WTC11 (cell line): ENCODE results near the gene GDPD4. TPM values are rescaled to one million over a fixed set of nuclear protein-coding genes. Genes with fewer than 3 reads are reported as not detected.

Source experiments
- ATAC-seq: fragments of 200-7000 bp; cut with Tn5 transposase; 2 replicates; pipeline ENCODE4 v1.10.0; 2021; ENCODE audit warnings: mild to moderate bottlenecking, moderate library complexity
- CTCF ChIA-PET: fragments of 300-600 bp; sonication (Branson Sonifier 250); formaldehyde crosslinking; loops from one replicate; lab custom pipeline; 2021; ENCODE audit warnings: antibody characterized with exemption; lab: Charles Lee
- POLR2A ChIA-PET: fragments of 350-600 bp; sonication (Branson Sonifier 250); formaldehyde crosslinking; loops from one replicate; lab custom pipeline; 2021; ENCODE audit warnings: antibody characterized with exemption; lab: Charles Lee
- DNase-seq: peaks from one replicate; pipeline ENCODE4 v3.0.0; 2021; ENCODE audit warnings: low spot score
- H3K27ac Mint-ChIP-seq: 2 replicates; pipeline ENCODE4 v1.8.0; 2021; ENCODE audit warnings: mixed read lengths
- H3K27me3 Mint-ChIP-seq: 2 replicates; pipeline ENCODE4 v1.8.0; 2021; ENCODE audit warnings: low read depth, mild to moderate bottlenecking, moderate library complexity, mixed read lengths
- H3K36me3 Mint-ChIP-seq: 2 replicates; pipeline ENCODE4 v1.8.0; 2021; ENCODE audit warnings: mixed read lengths
- H3K4me1 Mint-ChIP-seq: 2 replicates; pipeline ENCODE4 v1.8.0; 2022; ENCODE audit warnings: mixed read lengths
- H3K4me3 Mint-ChIP-seq: 2 replicates; pipeline ENCODE4 v1.8.0; 2021; ENCODE audit warnings: mild to moderate bottlenecking, moderate library complexity, mixed read lengths
- H3K9me3 Mint-ChIP-seq: 2 replicates; pipeline ENCODE4 v1.8.0; 2021; ENCODE audit warnings: mixed read lengths
- AR ChIP-seq: fragments of 250-450 bp; sonication (Bioruptor Pico); IDR thresholded peaks from 2 replicates; pipeline ENCODE4 v1.9.0; 2021; ENCODE audit warnings: mild to moderate bottlenecking
- CDX4 ChIP-seq: fragments of 250-450 bp; sonication (Bioruptor Pico); IDR thresholded peaks from 2 replicates; pipeline ENCODE4 v1.9.0; 2021; ENCODE audit warnings: moderate library complexity, mild to moderate bottlenecking, inconsistent platforms, borderline replicate concordance
- CREM ChIP-seq: sonication (generic); formaldehyde crosslinking; IDR thresholded peaks from 2 replicates; pipeline ENCODE4 v1.8.1; 2022; ENCODE audit warnings: mild to moderate bottlenecking, missing genetic modification reagents, moderate library complexity
- E2F4 ChIP-seq: sonication (generic); formaldehyde crosslinking; IDR thresholded peaks from 2 replicates; pipeline ENCODE4 v1.8.1; 2022; ENCODE audit warnings: low read depth, mild to moderate bottlenecking, moderate library complexity, missing genetic modification reagents, borderline replicate concordance
- FOXJ3 ChIP-seq: sonication (generic); formaldehyde crosslinking; IDR thresholded peaks from 2 replicates; pipeline ENCODE4 v1.9.0; 2021; ENCODE audit warnings: missing genetic modification reagents, mild to moderate bottlenecking, borderline replicate concordance
- FOXP1 ChIP-seq: sonication (generic); formaldehyde crosslinking; IDR thresholded peaks from 2 replicates; pipeline ENCODE4 v1.8.0; 2022; ENCODE audit warnings: missing genetic modification reagents, mild to moderate bottlenecking, moderate library complexity, borderline replicate concordance
- GTF2I ChIP-seq: fragments of 250-450 bp; sonication (Bioruptor Pico); conservative IDR thresholded peaks from 2 replicates; pipeline ENCODE4 v1.4.0; 2021; ENCODE audit warnings: mild to moderate bottlenecking
- JAZF1 ChIP-seq: fragments of 250-450 bp; sonication (Bioruptor Pico); IDR thresholded peaks from 2 replicates; pipeline ENCODE4 v1.9.0; 2021; ENCODE audit warnings: moderate library complexity, mild to moderate bottlenecking, inconsistent platforms
- JUN ChIP-seq: sonication (generic); formaldehyde crosslinking; IDR thresholded peaks from 2 replicates; pipeline ENCODE4 v1.8.0; 2023; ENCODE audit warnings: mild to moderate bottlenecking, missing genetic modification reagents
- MYBL2 ChIP-seq: sonication (generic); formaldehyde crosslinking; IDR thresholded peaks from 2 replicates; pipeline ENCODE4 v1.8.1; 2023; ENCODE audit warnings: mild to moderate bottlenecking, moderate library complexity, missing genetic modification reagents
- NFYB ChIP-seq: sonication (generic); formaldehyde crosslinking; conservative IDR thresholded peaks from 2 replicates; pipeline ENCODE4 v1.8.0; 2022; ENCODE audit warnings: low read depth, missing genetic modification reagents
- NR3C1 ChIP-seq: sonication (generic); formaldehyde crosslinking; conservative IDR thresholded peaks from 2 replicates; pipeline ENCODE4 v1.8.1; 2023; ENCODE audit warnings: low read depth, mild to moderate bottlenecking, missing genetic modification reagents
- ZBTB43 ChIP-seq: sonication (generic); formaldehyde crosslinking; IDR thresholded peaks from 2 replicates; pipeline ENCODE4 v1.8.1; 2023; ENCODE audit warnings: mild to moderate bottlenecking, missing genetic modification reagents
- ZNF138 ChIP-seq: sonication (generic); formaldehyde crosslinking; conservative IDR thresholded peaks from 2 replicates; pipeline ENCODE4 v1.8.1; 2022; ENCODE audit warnings: mild to moderate bottlenecking, moderate library complexity, missing genetic modification reagents
- ZNF219 ChIP-seq: sonication (generic); formaldehyde crosslinking; IDR thresholded peaks from 2 replicates; pipeline ENCODE4 v1.8.0; 2023; ENCODE audit warnings: missing genetic modification reagents, mild to moderate bottlenecking, borderline replicate concordance
- ZNF281 ChIP-seq: sonication (generic); formaldehyde crosslinking; IDR thresholded peaks from 2 replicates; pipeline ENCODE4 v1.8.0; 2023; ENCODE audit warnings: mild to moderate bottlenecking, missing genetic modification reagents
- ZNF396 ChIP-seq: fragments of 250-450 bp; sonication (Bioruptor Pico); IDR thresholded peaks from 2 replicates; pipeline ENCODE4 v1.8.0; 2021; ENCODE audit warnings: mild to moderate bottlenecking, moderate library complexity, borderline replicate concordance
- ZNF425 ChIP-seq: fragments of 250-450 bp; sonication (Bioruptor Pico); conservative IDR thresholded peaks from 2 replicates; pipeline ENCODE4 v1.9.0; 2021; ENCODE audit warnings: mild to moderate bottlenecking
- ZNF512 ChIP-seq: sonication (generic); formaldehyde crosslinking; IDR thresholded peaks from 2 replicates; pipeline ENCODE4 v1.8.1; 2022; ENCODE audit warnings: missing genetic modification reagents, borderline replicate concordance
- ZNF671 ChIP-seq: fragments of 250-450 bp; sonication (Bioruptor Pico); IDR thresholded peaks from 2 replicates; pipeline ENCODE4 v1.8.0; 2021; ENCODE audit warnings: mild to moderate bottlenecking
- total RNA-seq: library from RNA; stranded (reverse); gene quantifications from 3 replicates; pipeline ENCODE4 v1.2.3, GENCODE V29; 2021

GDPD4 gene
- total RNA-seq, 1 experiment from 2014 or later: not detected

GRCh38 chr11:77252555-77253270 is 48.8 kb downstream of the GDPD4 start (continued):
- TF ChIP-seq AR (CRISPR knock-in tag) (no peak), ZNF138 (CRISPR knock-in tag) (no peak), CDX4 (CRISPR knock-in tag) (no peak), NR3C1 (no peak), ZBTB43 (CRISPR knock-in tag) (no peak)

GRCh38 chr11:77250881-77251640 is 50.4 kb downstream of the GDPD4 start:
- Mint-ChIP-seq H3K9me3 (peaks cover 8% of the 10 kb centered on the region; the same call in 1 of the 2 replicates), H3K4me3 (no peak overlapping the region), H3K36me3 (no peaks in the 10 kb centered on the region), H3K4me1 (no peaks in the 10 kb centered on the region), H3K27ac (no peak overlapping the region), H3K27me3 (no peaks in the 10 kb centered on the region)
- ATAC-seq: no peak
- no peak for DNase-seq
- ChIA-PET CTCF (interaction anchor here (1.0 kb wide), 1 partner anchor 55 kb away, joined by 4 read pairs; no protein-coding TSS in a partner anchor), POLR2A (no interaction called here)
- no peak for TF ChIP-seq ZNF396
- TF ChIP-seq JUN (CRISPR knock-in tag): no peak
- no peak for TF ChIP-seq ZNF281 (CRISPR knock-in tag)
- TF ChIP-seq ZNF512 (CRISPR knock-in tag): no peak
- TF ChIP-seq GTF2I: no peak
- no peak for TF ChIP-seq ZNF671
- TF ChIP-seq ZNF219: no peak
- TF ChIP-seq FOXP1: no peak
- no peak for TF ChIP-seq E2F4 (CRISPR knock-in tag)
- TF ChIP-seq JAZF1 (CRISPR knock-in tag): no peak
- TF ChIP-seq ZNF425 (CRISPR knock-in tag): no peak
- TF ChIP-seq CREM: no peak
- no peak for TF ChIP-seq FOXJ3 (CRISPR knock-in tag)
- TF ChIP-seq NFYB: no peak
- no peak for TF ChIP-seq MYBL2
